C4-2B (cell line): ENCODE data around the gene ULK1.

Experiments
- ZFX ChIP-seq: fragments of 450-650 bp; IDR thresholded peaks from 2 replicates; pipeline ENCODE4 v1.6.1; 2017
- TF ChIP-seq, protein P1 (sequence below): fragments of 450-650 bp; conservative IDR thresholded peaks from 2 replicates; pipeline ENCODE4 v1.5.1; 2017; ENCODE audit warnings: mild to moderate bottlenecking

DNA sequence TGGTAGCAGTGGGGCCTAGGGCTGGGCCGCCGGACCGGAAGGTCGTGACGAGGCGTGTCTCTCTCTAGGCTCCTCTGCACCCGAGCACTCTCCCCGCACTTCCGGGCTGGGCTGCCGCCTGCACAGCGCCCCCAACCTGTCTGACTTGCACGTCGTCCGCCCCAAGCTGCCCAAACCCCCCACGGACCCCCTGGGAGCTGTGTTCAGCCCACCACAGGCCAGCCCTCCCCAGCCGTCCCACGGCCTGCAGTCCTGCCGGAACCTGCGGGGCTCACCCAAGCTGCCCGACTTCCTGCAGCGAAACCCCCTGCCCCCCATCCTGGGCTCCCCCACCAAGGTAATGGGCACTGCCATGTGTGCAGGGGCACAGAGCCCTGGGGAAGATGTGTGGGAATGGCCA, 21.4 kb downstream of the ULK1 start:
- TF ChIP-seq, protein P1, sequence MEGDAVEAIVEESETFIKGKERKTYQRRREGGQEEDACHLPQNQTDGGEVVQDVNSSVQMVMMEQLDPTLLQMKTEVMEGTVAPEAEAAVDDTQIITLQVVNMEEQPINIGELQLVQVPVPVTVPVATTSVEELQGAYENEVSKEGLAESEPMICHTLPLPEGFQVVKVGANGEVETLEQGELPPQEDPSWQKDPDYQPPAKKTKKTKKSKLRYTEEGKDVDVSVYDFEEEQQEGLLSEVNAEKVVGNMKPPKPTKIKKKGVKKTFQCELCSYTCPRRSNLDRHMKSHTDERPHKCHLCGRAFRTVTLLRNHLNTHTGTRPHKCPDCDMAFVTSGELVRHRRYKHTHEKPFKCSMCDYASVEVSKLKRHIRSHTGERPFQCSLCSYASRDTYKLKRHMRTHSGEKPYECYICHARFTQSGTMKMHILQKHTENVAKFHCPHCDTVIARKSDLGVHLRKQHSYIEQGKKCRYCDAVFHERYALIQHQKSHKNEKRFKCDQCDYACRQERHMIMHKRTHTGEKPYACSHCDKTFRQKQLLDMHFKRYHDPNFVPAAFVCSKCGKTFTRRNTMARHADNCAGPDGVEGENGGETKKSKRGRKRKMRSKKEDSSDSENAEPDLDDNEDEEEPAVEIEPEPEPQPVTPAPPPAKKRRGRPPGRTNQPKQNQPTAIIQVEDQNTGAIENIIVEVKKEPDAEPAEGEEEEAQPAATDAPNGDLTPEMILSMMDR = no peak
- TF ChIP-seq ZFX = no peak
